UCSD-AML1 (cell line): ENCODE results near the gene POU5F2.

Experiments
- DNase-seq: peaks from one replicate; lab custom pipeline; 2025; ENCODE audit not compliant: unreplicated experiment; lab: John Stamatoyannopoulos, UW

The POU5F2 gene

GRCh38 chr5:93741136-93741811, at the start of gene POU5F2:
Gene POU5F2 (minus strand): TSS chr5:93741600. CDS start chr5:93741563, 37 bp downstream.
- no peak for DNase-seq

DNA sequence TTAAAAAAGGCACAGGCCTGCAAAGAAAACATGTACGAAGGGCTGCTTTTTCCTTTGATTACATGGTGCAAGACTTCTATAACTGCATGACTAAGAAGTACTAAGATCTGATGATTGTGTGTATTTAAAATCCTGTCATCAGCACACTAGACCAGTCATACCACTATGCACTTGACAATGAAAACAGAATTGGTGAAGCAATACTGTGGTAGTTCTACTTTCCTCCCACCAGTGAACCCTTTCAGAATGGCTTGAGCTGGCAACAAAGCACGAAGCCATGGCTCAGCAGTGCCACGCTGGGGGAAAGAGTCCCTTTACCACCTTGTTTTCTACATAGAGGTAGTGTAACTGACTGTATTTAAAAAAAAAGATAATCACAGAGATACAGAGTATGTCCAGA, 49.0 kb upstream of the POU5F2 start:
- DNase-seq = no peak

- no peak for DNase-seq
Observed at GRCh38 chr5:93789173-93790067, 48.0 kb upstream of the POU5F2 start.

- no peak for DNase-seq
Observed at GRCh38 chr5:93787598-93787997, 46.2 kb upstream of the POU5F2 start.

DNA sequence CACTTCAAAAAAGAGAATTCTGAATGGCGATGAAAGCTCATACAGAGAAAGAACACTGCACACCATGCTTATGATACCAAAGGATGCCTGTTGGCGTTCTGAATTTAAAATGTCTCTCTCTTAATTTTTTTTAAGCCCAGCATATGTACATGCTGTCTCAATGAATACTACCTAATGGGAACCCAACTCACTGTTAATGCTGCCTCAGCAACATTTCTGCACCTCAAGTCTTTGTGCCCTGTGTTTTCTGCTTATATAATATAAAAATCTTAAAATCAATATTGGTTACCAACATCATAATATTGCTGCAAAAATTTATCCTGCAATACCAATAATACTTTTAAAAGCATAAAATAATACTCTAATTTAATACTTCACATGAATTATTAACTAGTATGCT, 44.1 kb upstream of the POU5F2 start:
- DNase-seq = no peak

- no peak for DNase-seq
Observed at GRCh38 chr5:93782978-93783377, 41.6 kb upstream of the POU5F2 start.

- no peak for DNase-seq
Observed at GRCh38 chr5:93777620-93778019, 36.2 kb upstream of the POU5F2 start.

- DNase-seq = no peak
Observed at GRCh38 chr5:93756372-93756771, 15.0 kb upstream of the POU5F2 start.

DNA sequence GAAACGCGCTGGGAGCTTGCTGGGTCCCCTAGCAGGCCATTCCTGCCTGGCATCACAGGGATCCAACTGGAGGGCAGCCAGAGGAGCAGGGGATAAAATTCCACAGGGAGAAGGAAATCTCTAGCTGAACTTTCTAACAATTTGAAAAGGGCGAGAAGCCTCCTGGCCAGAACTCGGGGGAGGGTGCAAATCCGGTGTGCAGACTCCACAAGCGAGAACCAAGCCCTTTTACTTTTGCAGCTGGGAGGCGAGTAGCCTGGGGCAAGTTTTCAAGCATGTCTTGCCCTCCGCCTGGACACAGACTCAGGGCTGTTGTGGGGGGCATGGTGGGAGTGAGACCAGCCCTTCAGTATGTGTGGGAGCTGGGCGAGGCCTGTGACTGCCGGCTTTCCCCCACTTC, 14.3 kb upstream of the POU5F2 start:
- no peak for DNase-seq

GRCh38 chr5:93748875-93749397, 7.5 kb upstream of the POU5F2 start:
- DNase-seq = no peak

DNA sequence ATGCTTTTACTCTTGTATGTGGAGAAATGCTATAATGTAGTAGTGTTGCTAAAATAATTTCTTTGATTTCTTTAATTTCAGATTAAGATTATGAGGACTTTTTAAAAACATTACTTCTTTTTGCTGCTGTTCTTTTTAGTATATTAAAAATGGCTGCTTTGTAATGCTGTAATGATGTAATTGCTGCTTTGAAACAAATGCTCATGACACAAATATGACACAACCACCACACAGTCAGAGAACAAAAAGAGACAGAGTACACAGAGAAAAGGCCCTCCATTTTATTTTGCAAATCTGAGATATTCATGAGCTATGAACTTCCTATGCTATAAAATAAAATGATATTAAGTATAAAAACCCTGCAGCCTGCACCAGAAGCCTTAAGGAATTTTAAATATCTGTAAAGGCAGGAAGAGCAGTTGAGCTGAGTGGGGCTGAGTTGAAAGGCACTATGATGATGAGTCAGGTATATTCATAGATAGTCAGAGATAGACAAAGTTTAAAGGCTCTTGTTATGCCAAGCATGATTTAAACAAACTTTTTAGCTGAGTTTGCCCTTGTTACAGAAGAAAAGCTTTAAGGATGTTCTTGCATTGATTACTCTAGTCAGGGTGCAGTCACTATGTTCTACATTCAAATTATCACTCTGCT, 5.1 kb upstream of the POU5F2 start:
- DNase-seq = no peak

GRCh38 chr5:93736284-93736683, 5.1 kb downstream of the POU5F2 start:
- DNase-seq = no peak

- no peak for DNase-seq
Observed at GRCh38 chr5:93735378-93735777, 6.0 kb downstream of the POU5F2 start.

- DNase-seq = no peak
Observed at GRCh38 chr5:93731987-93732386, 9.4 kb downstream of the POU5F2 start.

DNA sequence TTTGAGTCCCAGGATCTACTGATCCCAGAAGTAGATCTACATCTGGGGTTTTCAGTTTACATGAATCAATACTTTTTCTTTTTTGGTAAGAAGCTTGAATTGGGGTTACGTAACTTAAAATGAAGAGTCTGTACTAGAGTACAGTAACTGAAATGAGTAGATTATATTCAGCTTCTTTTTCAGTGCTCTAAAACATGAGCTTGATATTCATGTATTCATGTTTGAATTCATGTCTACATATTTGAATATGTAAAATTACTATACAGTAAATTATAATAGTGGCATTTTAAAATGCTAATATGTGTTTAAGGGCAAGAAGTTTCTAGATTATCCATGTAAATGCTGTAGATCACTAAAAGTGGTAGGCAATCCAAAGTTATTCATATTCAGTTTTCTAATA, 14.8 kb downstream of the POU5F2 start:
- DNase-seq = no peak

- no peak for DNase-seq
Observed at GRCh38 chr5:93724791-93725190, 16.6 kb downstream of the POU5F2 start.

GRCh38 chr5:93723681-93724080, 17.7 kb downstream of the POU5F2 start:
- no peak for DNase-seq

DNA sequence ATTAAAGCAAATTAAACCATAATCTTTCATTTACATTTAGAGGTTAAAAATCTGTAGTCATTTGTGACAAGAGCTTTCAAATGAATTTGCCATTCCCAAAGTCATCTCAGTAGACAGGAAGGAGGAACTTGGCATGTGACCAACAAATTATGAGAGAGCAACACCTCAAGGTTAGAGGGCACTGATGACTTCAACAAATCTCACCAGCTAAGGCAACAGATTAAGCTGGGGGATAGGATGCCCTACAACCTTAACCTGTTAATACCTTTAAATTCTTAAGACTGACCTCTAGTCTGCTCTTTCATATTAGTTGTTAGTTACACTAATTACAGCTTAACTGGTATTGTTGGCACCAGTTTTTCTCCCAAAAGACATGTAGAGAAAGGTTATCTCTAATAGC, 18.4 kb downstream of the POU5F2 start:
- no peak for DNase-seq

DNA sequence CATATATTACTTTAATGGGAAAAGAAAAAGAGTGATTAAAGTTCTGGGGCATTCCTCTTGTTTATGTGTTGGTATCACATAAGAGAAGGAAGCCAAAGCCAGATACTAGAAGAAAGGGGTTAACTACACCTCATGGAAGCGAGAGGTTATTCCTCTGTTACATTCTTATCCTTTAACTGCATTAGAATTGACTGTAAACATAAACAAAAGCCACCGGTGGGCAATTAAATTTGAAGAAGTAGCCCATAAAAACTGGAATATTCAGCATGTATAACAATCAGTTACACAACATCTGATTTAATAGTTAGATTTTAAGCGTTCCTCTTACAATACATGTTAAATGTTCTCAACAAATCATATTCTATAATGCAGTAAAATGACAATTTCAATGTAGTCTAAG, 18.8 kb downstream of the POU5F2 start:
- DNase-seq = no peak

- no peak for DNase-seq
Observed at GRCh38 chr5:93721511-93721910, 19.9 kb downstream of the POU5F2 start.

- DNase-seq = no peak
Observed at GRCh38 chr5:93721071-93721470, 20.3 kb downstream of the POU5F2 start.

GRCh38 chr5:93717162-93717561, 24.2 kb downstream of the POU5F2 start:
- no peak for DNase-seq
